Measurements from ENCODE around the gene APMAP.

APMAP gene

GRCh38 chr20:24991897-24992486 is 559 bp downstream of the APMAP start:
- in situ Hi-C loops (cut with HindIII; ENCODE audit: low sequenced_read_pairs), result loop anchor here (5.0 kb wide), 1 partner anchor 70 kb away; no protein-coding TSS in a partner anchor

GRCh38 chr20:24990810-24991252 is 1.7 kb downstream of the APMAP start:
- in situ Hi-C loops (cut with HindIII; ENCODE audit: low sequenced_read_pairs), result loop anchor here (5.0 kb wide), 1 partner anchor 71 kb away; no protein-coding TSS in a partner anchor

GRCh38 chr20:24989162-24989561 is 3.4 kb downstream of the APMAP start:
- in situ Hi-C loops (cut with HindIII; ENCODE audit: low sequenced_read_pairs), result no loop called here

GRCh38 chr20:24987873-24988835 is 4.4 kb downstream of the APMAP start:
- in situ Hi-C loops (cut with HindIII; ENCODE audit: low sequenced_read_pairs), result no loop called here

- in situ Hi-C loops (cut with HindIII; ENCODE audit: low sequenced_read_pairs), result no loop called here
These were observed 5.3 kb downstream of the APMAP start for GRCh38 chr20:24987244-24987643.

- in situ Hi-C loops (cut with HindIII; ENCODE audit: low sequenced_read_pairs), result no loop called here
These were observed 6.0 kb downstream of the APMAP start for GRCh38 chr20:24986436-24987015.

GRCh38 chr20:24985802-24986201 is 6.7 kb downstream of the APMAP start:
- in situ Hi-C loops (cut with HindIII; ENCODE audit: low sequenced_read_pairs), result no loop called here

GRCh38 chr20:24984961-24985640 is 7.5 kb downstream of the APMAP start:
- in situ Hi-C loops (cut with HindIII; ENCODE audit: low sequenced_read_pairs), result no loop called here

- in situ Hi-C loops (cut with HindIII; ENCODE audit: low sequenced_read_pairs), result no loop called here
These were observed 8.7 kb downstream of the APMAP start for GRCh38 chr20:24983896-24984295.

GRCh38 chr20:24981790-24982189 is 10.8 kb downstream of the APMAP start:
- in situ Hi-C loops (cut with HindIII; ENCODE audit: low sequenced_read_pairs), result no loop called here

- in situ Hi-C loops (cut with HindIII; ENCODE audit: low sequenced_read_pairs), result no loop called here
These were observed 11.3 kb downstream of the APMAP start for GRCh38 chr20:24981282-24981681.

GRCh38 chr20:24980291-24981053 is 12.1 kb downstream of the APMAP start:
- in situ Hi-C loops (cut with HindIII; ENCODE audit: low sequenced_read_pairs), result no loop called here

GRCh38 chr20:24979036-24979960 is 13.3 kb downstream of the APMAP start:
- in situ Hi-C loops (cut with HindIII; ENCODE audit: low sequenced_read_pairs), result no loop called here

- in situ Hi-C loops (cut with HindIII; ENCODE audit: low sequenced_read_pairs), result no loop called here
These were observed 14.0 kb downstream of the APMAP start for GRCh38 chr20:24978513-24978912.

- in situ Hi-C loops (cut with HindIII; ENCODE audit: low sequenced_read_pairs), result no loop called here
These were observed 14.8 kb downstream of the APMAP start for GRCh38 chr20:24977797-24978196.

GRCh38 chr20:24977336-24977735 is 15.2 kb downstream of the APMAP start:
- in situ Hi-C loops (cut with HindIII; ENCODE audit: low sequenced_read_pairs), result no loop called here

- in situ Hi-C loops (cut with HindIII; ENCODE audit: low sequenced_read_pairs), result no loop called here
These were observed 20.2 kb downstream of the APMAP start for GRCh38 chr20:24972341-24972740.

GRCh38 chr20:24971376-24972101 is 21.0 kb downstream of the APMAP start:
- in situ Hi-C loops (cut with HindIII; ENCODE audit: low sequenced_read_pairs), result no loop called here

- in situ Hi-C loops (cut with HindIII; ENCODE audit: low sequenced_read_pairs), result no loop called here
These were observed 21.8 kb downstream of the APMAP start for GRCh38 chr20:24970754-24971153.
